Endodermal cell (in vitro differentiated cells): Measurements from ENCODE around the gene TMPRSS13. TPM values are rescaled to one million over a fixed set of nuclear protein-coding genes. Genes with fewer than 3 reads are reported as not detected.

ENCODE experiments used
- DNase-seq: peaks from one replicate; pipeline ENCODE4 v3.0.0-alpha.2; 2017
- H3K27ac ChIP-seq: 2 replicates; pipeline ENCODE4 v1.5.1; 2013; ENCODE audit warnings: mild to moderate bottlenecking, low read depth, low read length, moderate library complexity
- H3K27me3 ChIP-seq: 2 replicates; pipeline ENCODE4 v1.6.1; 2013; ENCODE audit warnings: mild to moderate bottlenecking, low read length, moderate library complexity; ENCODE audit not compliant: insufficient read depth, control insufficient read depth, poor library complexity, severe bottlenecking
- H3K36me3 ChIP-seq: 2 replicates; pipeline ENCODE4 v1.7.0; 2013; ENCODE audit warnings: mild to moderate bottlenecking, low read length, moderate library complexity; ENCODE audit not compliant: control insufficient read depth, insufficient read depth
- H3K4me1 ChIP-seq: one replicate; pipeline ENCODE4 v1.7.0; 2013; ENCODE audit warnings: low read length; ENCODE audit not compliant: control insufficient read depth, insufficient read depth
- H3K4me3 ChIP-seq: 2 replicates; pipeline ENCODE4 v1.5.1; 2013; ENCODE audit warnings: mild to moderate bottlenecking, low read length, moderate library complexity
- H3K9ac ChIP-seq: 2 replicates; pipeline ENCODE4 v1.6.1; 2013; ENCODE audit warnings: mild to moderate bottlenecking, low read length, moderate library complexity; ENCODE audit not compliant: poor library complexity, severe bottlenecking; ENCODE audit errors: extremely low read depth
- H3K9me3 ChIP-seq: 2 replicates; pipeline ENCODE4 v1.6.1; 2013; ENCODE audit warnings: mild to moderate bottlenecking, low read length, moderate library complexity; ENCODE audit not compliant: control insufficient read depth
- H3K27ac Mint-ChIP-seq: 2 replicates; pipeline ENCODE4 v1.8.0; 2020; ENCODE audit warnings: mixed read lengths
- H3K27me3 Mint-ChIP-seq: 2 replicates; pipeline ENCODE4 v1.8.0; 2021; ENCODE audit warnings: mild to moderate bottlenecking, mixed read lengths; ENCODE audit not compliant: insufficient read depth
- H3K36me3 Mint-ChIP-seq: 2 replicates; pipeline ENCODE4 v1.8.0; 2020; ENCODE audit warnings: low read depth, mixed read lengths
- H3K4me1 Mint-ChIP-seq: 2 replicates; pipeline ENCODE4 v1.8.0; 2020; ENCODE audit warnings: mixed read lengths
- H3K4me3 Mint-ChIP-seq: 2 replicates; pipeline ENCODE4 v1.8.0; 2020; ENCODE audit warnings: mild to moderate bottlenecking, moderate library complexity, mixed read lengths
- H3K9me3 Mint-ChIP-seq: 2 replicates; pipeline ENCODE4 v1.8.0; 2020; ENCODE audit warnings: mild to moderate bottlenecking, mixed read lengths
- CTCF ChIP-seq: fragments of 200-600 bp; sonication (generic); conservative IDR thresholded peaks from 2 replicates; pipeline ENCODE4 v1.5.0; 2021; ENCODE audit warnings: antibody characterized with exemption, mild to moderate bottlenecking
- WGBS, 2 experiments: methylation state at CpG; one replicate each; pipeline versions ENCODE4 v1.1.5 to v1.1.7; 2013; ENCODE audit warnings: missing lambda C conversion rate in 2 of 2, mixed read lengths in 1 of 2; ENCODE audit not compliant: insufficient coverage in 1 of 2, insufficient read length in 1 of 2; 5-methylcytosine and 5-hydroxymethylcytosine counted together
- total RNA-seq, 2 donors: library from RNA; stranded (reverse); fragmentation: NEBNext Ultra II Directional in 1 of 2; extraction: Animal tissue kit (Norgen Biotek cat#: 25700) in 1 of 2; gene quantifications; 2 replicates in 1 of 2; 3 replicates in 1 of 2; pipeline ENCODE4 v1.2.1, GENCODE V29; 2021

Gene TMPRSS13
- total RNA-seq, 2 donors from 2014 or later, result 2.5 to 6.4 TPM

- H3K9me3 ChIP-seq, result no peaks in the 10 kb centered on the region
- no peaks in the 10 kb centered on the region for H3K36me3 ChIP-seq
- H3K27ac Mint-ChIP-seq, result no peak overlapping the region
- no peak for TF ChIP-seq CTCF
- peaks cover 2% of the 10 kb centered on the region for H3K27me3 Mint-ChIP-seq
- H3K27ac ChIP-seq, result no peak overlapping the region
- H3K9me3 Mint-ChIP-seq, result no peaks in the 10 kb centered on the region
- H3K4me3 Mint-ChIP-seq, result no peak overlapping the region
- H3K9ac ChIP-seq, result no peak overlapping the region
- WGBS, 2 experiments, result 90 to 100% methylated on average over 1 to 3 of the region's 3 CpGs
- peak; percentile 22 for DNase-seq
- H3K27me3 ChIP-seq, result no peaks in the 10 kb centered on the region
- peaks cover 20% of the 10 kb centered on the region for H3K4me1 Mint-ChIP-seq
- H3K4me1 ChIP-seq, result no peaks in the 10 kb centered on the region
- H3K36me3 Mint-ChIP-seq, result no peaks in the 10 kb centered on the region
- no peak overlapping the region for H3K4me3 ChIP-seq
These were observed 17.5 kb downstream of the TMPRSS13 start for GRCh38 chr11:117911694-117912093.

GRCh38 chr11:117910941-117911655, 18.1 kb downstream of the TMPRSS13 start:
- no peak overlapping the region for H3K4me3 Mint-ChIP-seq
- H3K27ac Mint-ChIP-seq, result no peak overlapping the region
- Histone ChIP-seq H3K4me3 (no peak overlapping the region), H3K27me3 (no peaks in the 10 kb centered on the region), H3K9me3 (no peaks in the 10 kb centered on the region), H3K27ac (no peak overlapping the region), H3K9ac (no peak overlapping the region), H3K36me3 (no peaks in the 10 kb centered on the region), H3K4me1 (no peaks in the 10 kb centered on the region)
- H3K4me1 Mint-ChIP-seq, result peaks cover 20% of the 10 kb centered on the region
- TF ChIP-seq CTCF, result no peak
- WGBS, 2 experiments, result 91% methylated on average over 7 to 12 of the region's 12 CpGs
- H3K36me3 Mint-ChIP-seq, result no peaks in the 10 kb centered on the region
- peak; percentile 33 for DNase-seq
- H3K9me3 Mint-ChIP-seq, result no peaks in the 10 kb centered on the region
- peaks cover 2% of the 10 kb centered on the region for H3K27me3 Mint-ChIP-seq

GRCh38 chr11:117910525-117910924, 18.7 kb downstream of the TMPRSS13 start:
- Mint-ChIP-seq H3K4me1 (peaks cover 20% of the 10 kb centered on the region), H3K9me3 (no peaks in the 10 kb centered on the region), H3K27me3 (peaks cover 2% of the 10 kb centered on the region), H3K27ac (no peak overlapping the region), H3K36me3 (no peaks in the 10 kb centered on the region), H3K4me3 (no peak overlapping the region)
- no peak overlapping the region for H3K4me3 ChIP-seq
- 67 to 78% methylated on average over 3 to 4 of the region's 4 CpGs for WGBS, 2 experiments
- H3K36me3 ChIP-seq, result no peaks in the 10 kb centered on the region
- no peaks in the 10 kb centered on the region for H3K27me3 ChIP-seq
- H3K4me1 ChIP-seq, result no peaks in the 10 kb centered on the region
- H3K9me3 ChIP-seq, result no peaks in the 10 kb centered on the region
- H3K27ac ChIP-seq, result no peak overlapping the region
- peak; percentile 51 for TF ChIP-seq CTCF
- peak; percentile 61 for DNase-seq
- H3K9ac ChIP-seq, result no peak overlapping the region
